Activated naive CD4-positive, alpha-beta T cell treated with anti-CD3 and anti-CD28 coated beads, Interleukin-2, amount 50 U/mL, for 24 hours (primary cell): ENCODE data around the gene VSX2.
A peak's percentile ranks its signal among the peaks of the same experiment; 100 is the strongest.

ENCODE experiments used
- H3K27ac Mint-ChIP-seq: one replicate; pipeline ENCODE4 v1.8.0; 2021; ENCODE audit warnings: mild to moderate bottlenecking, mixed read lengths
- H3K27me3 Mint-ChIP-seq: one replicate; pipeline ENCODE4 v1.8.0; 2021; ENCODE audit warnings: mixed read lengths
- H3K36me3 Mint-ChIP-seq: one replicate; pipeline ENCODE4 v1.8.0; 2021; ENCODE audit warnings: mixed read lengths
- H3K4me1 Mint-ChIP-seq: one replicate; pipeline ENCODE4 v1.8.0; 2021; ENCODE audit warnings: mixed read lengths
- H3K4me3 Mint-ChIP-seq: one replicate; pipeline ENCODE4 v1.8.0; 2021; ENCODE audit warnings: mild to moderate bottlenecking, mixed read lengths
- H3K9me3 Mint-ChIP-seq: one replicate; pipeline ENCODE4 v1.8.0; 2021; ENCODE audit warnings: mixed read lengths

Gene VSX2

GRCh38 chr14:74217672-74218448 is 21.4 kb upstream of the VSX2 start:
- no peaks in the 10 kb centered on the region for H3K36me3 Mint-ChIP-seq
- no peaks in the 10 kb centered on the region for H3K4me1 Mint-ChIP-seq
- no peaks in the 10 kb centered on the region for H3K9me3 Mint-ChIP-seq
- peaks cover 4% of the 10 kb centered on the region for H3K27me3 Mint-ChIP-seq
- H3K27ac Mint-ChIP-seq: no peak overlapping the region
- peak overlapping the region; percentile 44 for H3K4me3 Mint-ChIP-seq

- Mint-ChIP-seq H3K36me3 (no peaks in the 10 kb centered on the region), H3K4me1 (no peaks in the 10 kb centered on the region), H3K27ac (no peak overlapping the region), H3K27me3 (peaks cover 4% of the 10 kb centered on the region), H3K4me3 (no peak overlapping the region), H3K9me3 (no peaks in the 10 kb centered on the region)
Measured at GRCh38 chr14:74218462-74218861, 20.8 kb upstream of the VSX2 start.

- H3K9me3 Mint-ChIP-seq: no peaks in the 10 kb centered on the region
- H3K27me3 Mint-ChIP-seq: peaks cover 5% of the 10 kb centered on the region
- H3K4me1 Mint-ChIP-seq: no peaks in the 10 kb centered on the region
- H3K4me3 Mint-ChIP-seq: no peak overlapping the region
- H3K27ac Mint-ChIP-seq: no peak overlapping the region
- no peaks in the 10 kb centered on the region for H3K36me3 Mint-ChIP-seq
Measured at GRCh38 chr14:74219277-74220205, 19.7 kb upstream of the VSX2 start.

- Mint-ChIP-seq H3K27me3 (peaks cover 5% of the 10 kb centered on the region), H3K27ac (no peak overlapping the region), H3K9me3 (no peaks in the 10 kb centered on the region), H3K36me3 (no peaks in the 10 kb centered on the region), H3K4me3 (no peak overlapping the region), H3K4me1 (no peaks in the 10 kb centered on the region)
Measured at GRCh38 chr14:74220991-74221390, 18.3 kb upstream of the VSX2 start.

- Mint-ChIP-seq H3K4me1 (no peaks in the 10 kb centered on the region), H3K27ac (no peak overlapping the region), H3K9me3 (no peaks in the 10 kb centered on the region), H3K27me3 (peaks cover 5% of the 10 kb centered on the region), H3K4me3 (no peak overlapping the region), H3K36me3 (no peaks in the 10 kb centered on the region)
Measured at GRCh38 chr14:74221741-74222140, 17.5 kb upstream of the VSX2 start.

GRCh38 chr14:74223016-74223415 is 16.2 kb upstream of the VSX2 start:
- Mint-ChIP-seq H3K9me3 (no peaks in the 10 kb centered on the region), H3K27ac (no peak overlapping the region), H3K36me3 (no peaks in the 10 kb centered on the region), H3K4me1 (no peaks in the 10 kb centered on the region), H3K27me3 (peaks cover 7% of the 10 kb centered on the region), H3K4me3 (no peak overlapping the region)

- Mint-ChIP-seq H3K9me3 (peaks cover 4% of the 10 kb centered on the region), H3K36me3 (peaks cover 2% of the 10 kb centered on the region), H3K4me1 (no peaks in the 10 kb centered on the region), H3K27ac (no peak overlapping the region), H3K4me3 (no peak overlapping the region), H3K27me3 (peaks cover 19% of the 10 kb centered on the region)
Measured at GRCh38 chr14:74231784-74232183, 7.5 kb upstream of the VSX2 start.

- peaks cover 2% of the 10 kb centered on the region for H3K36me3 Mint-ChIP-seq
Measured at GRCh38 chr14:74235017-74235416, 4.2 kb upstream of the VSX2 start.

GRCh38 chr14:74237441-74237840 is 1.8 kb upstream of the VSX2 start:
- Mint-ChIP-seq H3K27ac (no peak overlapping the region), H3K4me1 (peaks cover 22% of the 10 kb centered on the region), H3K27me3 (peaks cover 40% of the 10 kb centered on the region), H3K4me3 (no peak overlapping the region), H3K36me3 (peaks cover under 1% of the 10 kb centered on the region), H3K9me3 (peaks cover under 1% of the 10 kb centered on the region)

More at GRCh38 chr14:74235017-74235416, 4.2 kb upstream of the VSX2 start:
- H3K27me3 Mint-ChIP-seq: peaks cover 31% of the 10 kb centered on the region
- no peak overlapping the region for H3K27ac Mint-ChIP-seq
- peaks cover 4% of the 10 kb centered on the region for H3K9me3 Mint-ChIP-seq
- H3K4me1 Mint-ChIP-seq: no peaks in the 10 kb centered on the region
- H3K4me3 Mint-ChIP-seq: no peak overlapping the region

- peaks cover 24% of the 10 kb centered on the region for H3K4me1 Mint-ChIP-seq
- H3K36me3 Mint-ChIP-seq: no peaks in the 10 kb centered on the region
- H3K27me3 Mint-ChIP-seq: peaks cover 59% of the 10 kb centered on the region
Measured at GRCh38 chr14:74239848-74240793, 872 bp downstream of the VSX2 start.

GRCh38 chr14:74240794-74241651 is 1.8 kb downstream of the VSX2 start:
- Mint-ChIP-seq H3K36me3 (no peaks in the 10 kb centered on the region), H3K27ac (no peak overlapping the region), H3K4me3 (peak overlapping the region; percentile 80), H3K4me1 (peaks cover 24% of the 10 kb centered on the region), H3K27me3 (peaks cover 64% of the 10 kb centered on the region), H3K9me3 (no peaks in the 10 kb centered on the region)

More at GRCh38 chr14:74239848-74240793, 872 bp downstream of the VSX2 start:
- no peaks in the 10 kb centered on the region for H3K9me3 Mint-ChIP-seq
- H3K27ac Mint-ChIP-seq: no peak overlapping the region
- H3K4me3 Mint-ChIP-seq: peak overlapping the region; percentile 72

GRCh38 chr14:74241652-74242017 is 2.4 kb downstream of the VSX2 start:
- H3K4me1 Mint-ChIP-seq: peaks cover 24% of the 10 kb centered on the region
- H3K27me3 Mint-ChIP-seq: peaks cover 67% of the 10 kb centered on the region
- H3K36me3 Mint-ChIP-seq: no peaks in the 10 kb centered on the region
- no peak overlapping the region for H3K27ac Mint-ChIP-seq
- H3K9me3 Mint-ChIP-seq: no peaks in the 10 kb centered on the region
- peak overlapping the region; percentile 80 for H3K4me3 Mint-ChIP-seq

GRCh38 chr14:74242021-74242779 is 3.0 kb downstream of the VSX2 start:
- Mint-ChIP-seq H3K4me3 (peak overlapping the region; percentile 80), H3K4me1 (peaks cover 24% of the 10 kb centered on the region), H3K27me3 (peaks cover 68% of the 10 kb centered on the region), H3K27ac (no peak overlapping the region), H3K9me3 (no peaks in the 10 kb centered on the region), H3K36me3 (no peaks in the 10 kb centered on the region)

- H3K27ac Mint-ChIP-seq: no peak overlapping the region
- peaks cover 24% of the 10 kb centered on the region for H3K4me1 Mint-ChIP-seq
- H3K27me3 Mint-ChIP-seq: peaks cover 68% of the 10 kb centered on the region
- no peaks in the 10 kb centered on the region for H3K9me3 Mint-ChIP-seq
- no peaks in the 10 kb centered on the region for H3K36me3 Mint-ChIP-seq
- H3K4me3 Mint-ChIP-seq: no peak overlapping the region
Measured at GRCh38 chr14:74242780-74243042, 3.5 kb downstream of the VSX2 start.
